GM21381 (cell line): ENCODE results near the gene ZBTB37.
"Not testable (repeated sequence)": the region's sequence is repeated elsewhere in the genome, so short reads cannot be mapped to it uniquely, and the experiment has no call there.

Experiments used
- ATAC-seq: cut with Tn5 transposase; IDR thresholded peaks from one replicate; pipeline ENCODE4 v1.9.1; 2021; ENCODE audit warnings: mild to moderate bottlenecking, moderate library complexity; ENCODE audit not compliant: unreplicated experiment

ZBTB37 gene, protein sequence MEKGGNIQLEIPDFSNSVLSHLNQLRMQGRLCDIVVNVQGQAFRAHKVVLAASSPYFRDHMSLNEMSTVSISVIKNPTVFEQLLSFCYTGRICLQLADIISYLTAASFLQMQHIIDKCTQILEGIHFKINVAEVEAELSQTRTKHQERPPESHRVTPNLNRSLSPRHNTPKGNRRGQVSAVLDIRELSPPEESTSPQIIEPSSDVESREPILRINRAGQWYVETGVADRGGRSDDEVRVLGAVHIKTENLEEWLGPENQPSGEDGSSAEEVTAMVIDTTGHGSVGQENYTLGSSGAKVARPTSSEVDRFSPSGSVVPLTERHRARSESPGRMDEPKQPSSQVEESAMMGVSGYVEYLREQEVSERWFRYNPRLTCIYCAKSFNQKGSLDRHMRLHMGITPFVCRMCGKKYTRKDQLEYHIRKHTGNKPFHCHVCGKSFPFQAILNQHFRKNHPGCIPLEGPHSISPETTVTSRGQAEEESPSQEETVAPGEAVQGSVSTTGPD

GRCh38 chr1:173868266-173869020, at the start of gene ZBTB37:
Gene ZBTB37, plus strand, starts transcription at chr1:173868380. Its CDS starts 1,846 bp downstream, at chr1:173870226.
- ATAC-seq: peak; percentile 54

GRCh38 chr1:173818459-173818858, 49.7 kb upstream of the ZBTB37 start:
- ATAC-seq: no peak

DNA sequence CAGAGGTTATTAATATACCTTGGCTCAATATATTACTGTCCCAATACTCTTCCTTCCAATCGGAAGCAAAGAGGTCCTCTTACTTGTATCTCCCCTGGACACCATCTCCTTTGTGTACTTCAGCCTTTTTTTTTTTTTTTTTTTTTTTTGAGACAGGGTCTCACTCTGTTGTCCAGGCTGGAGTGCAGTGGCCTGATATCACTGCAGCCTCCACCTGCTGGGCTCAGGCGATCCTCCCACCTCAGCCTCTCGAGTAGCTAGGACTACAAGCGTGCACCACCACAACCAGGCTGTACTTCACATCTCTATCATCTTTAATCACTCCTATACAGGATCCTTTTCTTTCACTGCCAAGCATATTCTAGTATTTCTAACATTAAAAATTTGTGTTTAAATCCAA, 46.5 kb upstream of the ZBTB37 start:
- no peak for ATAC-seq

DNA sequence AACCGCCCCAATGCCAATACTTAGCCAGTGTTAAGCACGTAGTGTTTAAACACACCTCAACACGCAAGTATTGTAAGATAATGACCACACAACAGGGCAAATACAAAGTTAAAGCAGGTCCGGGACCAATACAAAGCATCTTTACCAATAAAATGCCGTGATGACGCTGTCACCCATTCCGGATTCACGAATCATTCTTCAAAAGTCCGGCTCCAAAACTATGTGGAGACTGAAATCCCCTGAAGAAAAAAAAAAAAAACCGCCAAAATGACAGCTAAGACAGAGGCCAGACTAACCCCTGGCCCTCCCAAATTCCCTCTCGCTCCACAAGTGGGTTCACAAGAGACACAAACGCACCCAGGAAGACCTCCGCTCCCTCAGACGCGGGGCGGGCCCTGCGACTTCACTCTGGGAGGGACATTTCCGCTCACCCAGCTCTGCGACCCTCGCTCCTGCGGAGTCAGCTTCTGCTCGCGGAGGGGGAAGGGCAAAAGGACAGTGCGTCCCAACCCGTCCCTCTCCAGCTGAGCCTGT, 44.3 kb upstream of the ZBTB37 start:
- ATAC-seq: peak; percentile 36

- peak; percentile 82 for ATAC-seq
Measured at GRCh38 chr1:173824315-173825081, 43.7 kb upstream of the ZBTB37 start, which contains the start of the genes CENPL and DARS2. Gene CENPL, minus strand, starts transcription at chr1:173824883. Its CDS starts 13,584 bp downstream, at chr1:173811299. Gene DARS2, plus strand, starts transcription at chr1:173824673. Its CDS starts 557 bp downstream, at chr1:173825230.

DNA sequence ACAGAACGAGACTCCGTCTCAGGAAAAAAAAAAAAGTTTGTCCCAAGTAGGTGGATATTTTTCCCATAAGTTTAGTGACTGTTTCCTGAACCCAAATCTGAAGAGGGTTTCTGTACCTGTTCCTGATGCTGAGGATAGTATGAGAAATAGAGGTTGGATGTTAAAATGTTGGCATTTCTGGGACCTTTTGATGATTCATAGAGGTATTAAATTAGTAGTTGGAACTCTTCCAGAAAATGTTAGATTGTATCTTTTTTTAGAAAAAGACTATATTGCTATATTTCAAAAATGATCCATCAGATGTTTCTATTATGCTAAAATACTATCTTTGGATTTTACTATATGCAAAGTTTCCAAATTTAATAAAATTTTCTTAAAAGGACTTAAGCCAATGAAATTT, 40.6 kb upstream of the ZBTB37 start:
- no peak for ATAC-seq

DNA sequence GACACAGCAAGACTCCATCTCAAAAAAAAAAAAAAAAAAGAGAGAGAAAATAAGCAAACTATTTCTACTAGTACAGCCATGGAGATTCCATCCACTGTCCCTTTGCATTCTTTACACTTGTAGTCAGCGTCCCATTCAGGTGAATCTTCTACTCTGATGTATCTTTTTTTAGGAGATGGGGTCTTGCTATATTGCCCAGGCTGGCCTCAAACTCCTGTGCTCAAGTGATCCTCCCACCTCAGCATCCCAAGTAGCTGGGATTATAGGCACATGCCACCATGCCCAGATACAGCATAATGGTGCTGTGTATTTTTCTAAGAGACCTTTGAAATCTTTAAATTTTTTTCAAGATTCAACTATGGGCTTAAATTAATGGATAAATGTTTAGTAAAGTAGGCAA, 35.4 kb upstream of the ZBTB37 start:
- no peak for ATAC-seq

DNA sequence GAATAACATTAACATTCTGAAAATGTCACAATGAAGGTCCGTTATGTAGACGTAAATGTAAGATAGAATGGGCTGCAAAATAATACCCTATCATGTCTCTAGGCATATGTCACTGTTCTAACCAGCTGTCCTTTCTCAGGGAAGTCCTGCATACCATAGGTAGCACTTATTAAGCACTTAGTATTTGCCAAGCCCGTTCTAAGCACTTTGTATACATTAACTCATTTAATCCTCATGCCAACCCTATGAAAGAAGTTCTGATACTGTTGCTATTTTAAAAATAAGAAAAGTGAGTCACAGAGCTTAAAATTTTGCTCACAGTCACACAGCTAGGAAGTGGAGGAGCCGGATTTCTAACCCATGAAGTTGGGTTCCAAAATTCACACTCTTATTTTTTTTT, 16.1 kb upstream of the ZBTB37 start:
- ATAC-seq: no peak

GRCh38 chr1:173853074-173853473, 15.1 kb upstream of the ZBTB37 start:
- no peak for ATAC-seq

- no peak for ATAC-seq
Measured at GRCh38 chr1:173856014-173856413, 12.2 kb upstream of the ZBTB37 start.

GRCh38 chr1:173856903-173857302, 11.3 kb upstream of the ZBTB37 start:
- ATAC-seq: no peak

GRCh38 chr1:173857363-173857917, 10.7 kb upstream of the ZBTB37 start:
- no peak for ATAC-seq

DNA sequence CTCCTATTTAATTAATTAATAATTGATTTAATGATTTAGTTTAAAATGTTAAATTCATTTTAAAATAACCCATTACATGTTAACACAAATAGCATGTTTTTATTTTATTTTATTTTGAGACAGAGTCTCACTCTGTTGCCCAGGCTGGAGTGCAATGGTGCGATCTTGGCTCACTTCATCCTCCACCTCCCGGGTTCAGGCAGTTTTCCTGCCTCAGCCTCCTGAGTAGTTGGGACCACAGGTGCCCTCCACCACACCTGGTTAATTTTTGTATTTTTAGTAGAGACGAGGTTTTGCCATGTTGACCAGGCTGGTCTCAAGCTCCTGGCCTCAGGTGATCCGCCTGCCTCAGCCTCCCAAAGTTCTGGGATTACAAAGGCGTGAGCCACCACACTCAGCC, 8.6 kb upstream of the ZBTB37 start:
- ATAC-seq: not testable (repeated sequence)

DNA sequence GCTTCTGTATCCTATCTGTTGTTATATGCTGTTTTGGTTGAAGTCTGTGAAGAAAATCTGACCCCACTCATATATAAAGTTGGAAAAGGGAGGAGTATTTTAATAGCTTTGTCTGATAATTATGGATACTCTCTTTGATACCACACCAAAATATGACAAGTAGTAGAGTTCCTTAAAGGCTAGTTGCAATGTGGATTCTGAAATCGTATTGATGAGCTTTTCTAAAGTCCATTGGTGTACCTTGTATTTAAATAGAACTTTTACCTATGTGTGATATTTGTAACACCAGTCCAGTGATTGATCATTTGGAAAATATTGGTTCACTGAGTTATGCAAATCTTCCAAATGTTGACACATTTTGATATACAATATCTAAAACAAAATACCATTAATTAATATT, 8.1 kb upstream of the ZBTB37 start:
- no peak for ATAC-seq

- ATAC-seq: no peak
Measured at GRCh38 chr1:173861731-173862145, 6.4 kb upstream of the ZBTB37 start.

- not testable (repeated sequence) for ATAC-seq
Measured at GRCh38 chr1:173862146-173862768, 5.9 kb upstream of the ZBTB37 start.

- no peak for ATAC-seq
Measured at GRCh38 chr1:173862769-173863223, 5.4 kb upstream of the ZBTB37 start.

- ATAC-seq: no peak
Measured at GRCh38 chr1:173863224-173864161, 4.7 kb upstream of the ZBTB37 start.
